ENCODE data around the gene PMM2.
"Not testable (repeated sequence)": the region's sequence is repeated elsewhere in the genome, so short reads cannot be mapped to it uniquely, and the experiment has no call there.

Gene PMM2

DNA sequence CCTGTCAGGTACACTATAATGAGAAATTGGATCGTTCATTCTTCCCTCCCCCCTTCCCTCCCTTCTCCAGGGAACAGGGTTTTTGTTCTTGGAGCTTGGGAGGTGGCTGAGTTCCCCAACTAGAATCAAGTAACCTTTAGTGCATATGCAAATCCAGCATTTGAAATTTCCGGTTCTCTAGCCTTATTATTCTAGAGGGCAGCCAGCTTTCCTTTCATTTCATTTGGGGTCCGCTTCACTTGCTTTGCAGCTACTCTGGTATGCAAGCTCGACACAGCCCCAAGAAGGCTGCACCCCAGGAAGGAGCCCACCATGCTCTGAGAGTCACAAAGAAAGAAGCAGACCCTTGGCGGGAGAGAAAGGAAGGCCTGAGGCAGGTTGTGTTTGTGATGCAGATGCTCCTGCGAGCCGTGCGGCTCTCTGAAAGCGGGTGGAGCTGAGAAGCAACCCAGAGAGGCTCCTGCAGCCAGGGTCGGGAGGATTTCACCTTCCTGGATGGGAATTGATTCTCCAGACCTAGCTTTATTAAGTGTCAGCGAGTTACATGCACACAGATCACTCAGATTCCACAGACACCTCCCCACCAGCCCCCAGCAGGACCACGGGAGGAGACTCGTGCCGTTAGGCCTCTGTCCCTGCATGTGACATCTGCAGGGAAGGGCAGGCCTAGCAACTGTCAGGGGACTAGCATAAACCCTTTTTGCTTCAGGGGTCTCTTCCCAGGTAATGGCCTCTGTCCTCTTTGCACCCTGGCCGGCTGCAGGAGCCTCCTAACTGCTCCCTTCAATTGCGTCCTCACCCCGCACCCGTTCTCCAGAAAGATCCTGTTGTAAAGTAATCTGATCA, 34.5 kb downstream of the PMM2 start:
- TF ChIP-seq, protein P1, sequence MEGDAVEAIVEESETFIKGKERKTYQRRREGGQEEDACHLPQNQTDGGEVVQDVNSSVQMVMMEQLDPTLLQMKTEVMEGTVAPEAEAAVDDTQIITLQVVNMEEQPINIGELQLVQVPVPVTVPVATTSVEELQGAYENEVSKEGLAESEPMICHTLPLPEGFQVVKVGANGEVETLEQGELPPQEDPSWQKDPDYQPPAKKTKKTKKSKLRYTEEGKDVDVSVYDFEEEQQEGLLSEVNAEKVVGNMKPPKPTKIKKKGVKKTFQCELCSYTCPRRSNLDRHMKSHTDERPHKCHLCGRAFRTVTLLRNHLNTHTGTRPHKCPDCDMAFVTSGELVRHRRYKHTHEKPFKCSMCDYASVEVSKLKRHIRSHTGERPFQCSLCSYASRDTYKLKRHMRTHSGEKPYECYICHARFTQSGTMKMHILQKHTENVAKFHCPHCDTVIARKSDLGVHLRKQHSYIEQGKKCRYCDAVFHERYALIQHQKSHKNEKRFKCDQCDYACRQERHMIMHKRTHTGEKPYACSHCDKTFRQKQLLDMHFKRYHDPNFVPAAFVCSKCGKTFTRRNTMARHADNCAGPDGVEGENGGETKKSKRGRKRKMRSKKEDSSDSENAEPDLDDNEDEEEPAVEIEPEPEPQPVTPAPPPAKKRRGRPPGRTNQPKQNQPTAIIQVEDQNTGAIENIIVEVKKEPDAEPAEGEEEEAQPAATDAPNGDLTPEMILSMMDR (conservative IDR thresholded peaks at IDR 0.05; ENCODE audit: low read length) = no peak
- no peak for DNase-seq (ENCODE audit: low read depth)
- no peak overlapping the region for H3K4me3 ChIP-seq (ENCODE audit: low read length)

DNA sequence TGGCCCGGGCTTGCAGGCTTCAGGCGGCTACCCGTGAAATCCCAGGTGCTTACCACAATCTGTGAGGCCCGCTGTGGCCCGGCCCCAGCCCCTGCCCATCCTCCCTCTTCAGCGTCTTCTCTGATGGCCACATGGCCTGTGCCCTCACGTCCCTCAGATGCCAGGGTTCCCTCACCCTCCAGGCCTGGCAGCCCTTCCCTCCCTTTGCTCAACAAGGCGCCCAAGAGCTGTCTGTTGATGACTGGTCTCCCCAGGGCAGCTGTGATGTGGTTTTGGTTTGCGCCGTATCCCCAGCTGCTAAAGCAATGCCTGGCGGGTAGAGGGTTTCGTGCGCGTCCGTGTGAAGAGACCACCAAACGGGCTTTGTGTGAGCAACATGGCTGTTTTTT, 35.1 kb downstream of the PMM2 start:
- no peak overlapping the region for H3K4me3 ChIP-seq (ENCODE audit: low read length)
- TF ChIP-seq, protein P1 (conservative IDR thresholded peaks at IDR 0.05; ENCODE audit: low read length) = no peak
- DNase-seq (ENCODE audit: low read depth) = no peak

DNA sequence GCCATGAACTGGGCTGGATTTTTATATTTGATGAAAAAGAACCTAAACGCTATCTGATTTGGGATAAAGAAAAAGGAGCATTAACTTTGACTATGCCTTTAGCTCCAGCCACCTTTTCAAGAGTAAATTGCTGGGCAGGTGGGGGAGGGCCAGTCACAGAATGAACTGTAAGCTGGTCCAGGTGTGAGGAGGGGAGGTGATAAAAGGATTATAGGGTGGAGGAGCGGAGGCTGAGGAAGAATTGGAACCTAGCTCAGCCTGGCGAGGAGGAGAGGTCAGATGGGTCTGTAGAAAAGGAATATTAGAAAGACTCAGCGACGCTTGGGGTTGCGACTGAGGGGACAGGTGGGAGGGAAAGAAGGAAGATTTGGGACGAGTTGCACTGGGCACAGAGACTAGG, 39.2 kb downstream of the PMM2 start:
- H3K4me3 ChIP-seq (ENCODE audit: low read length); DNase-seq (ENCODE audit: low read depth): not testable (repeated sequence)

DNA sequence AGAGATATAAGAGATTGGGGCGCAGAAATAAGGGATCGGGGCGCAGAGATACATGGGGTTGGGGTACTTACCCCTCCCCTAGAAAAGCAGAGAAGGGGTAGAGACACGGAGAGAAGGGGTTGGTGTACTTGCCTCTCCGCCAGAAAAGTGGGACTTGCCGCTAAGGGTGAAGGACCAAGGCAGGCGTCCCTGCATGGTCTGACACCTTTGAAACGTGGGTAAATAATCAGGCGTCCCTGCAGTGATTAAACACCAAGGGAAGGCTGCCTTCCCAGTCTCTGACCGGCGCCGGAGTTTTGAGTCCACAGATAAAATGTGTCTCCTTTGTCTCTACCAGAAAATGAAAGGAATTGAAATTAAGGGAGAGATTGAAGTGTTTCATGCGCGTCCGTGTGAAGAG, 40.0 kb downstream of the PMM2 start:
- not testable (repeated sequence) for H3K4me3 ChIP-seq (ENCODE audit: low read length); DNase-seq (ENCODE audit: low read depth)

DNA sequence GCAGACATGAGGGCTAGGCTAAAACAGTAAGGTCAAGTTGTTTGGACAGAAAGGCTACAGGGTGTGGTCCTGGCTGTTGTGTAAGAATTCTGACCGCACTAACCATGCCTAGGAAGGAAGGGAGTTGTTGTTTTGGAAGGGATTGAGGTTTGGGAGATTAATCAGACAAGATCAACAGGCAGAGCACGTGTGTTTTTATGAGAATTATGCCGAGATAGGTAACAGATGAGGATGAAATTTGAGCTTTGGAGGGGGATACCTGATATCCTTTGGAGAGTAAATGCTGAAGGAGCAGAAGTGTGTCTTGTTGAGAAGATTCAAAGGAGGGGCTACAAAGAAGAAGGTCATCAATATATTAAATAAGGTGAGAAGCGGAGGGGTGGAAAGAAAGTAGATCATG, 44.4 kb downstream of the PMM2 start:
- peak; percentile 41 for DNase-seq (ENCODE audit: low read depth)

DNA sequence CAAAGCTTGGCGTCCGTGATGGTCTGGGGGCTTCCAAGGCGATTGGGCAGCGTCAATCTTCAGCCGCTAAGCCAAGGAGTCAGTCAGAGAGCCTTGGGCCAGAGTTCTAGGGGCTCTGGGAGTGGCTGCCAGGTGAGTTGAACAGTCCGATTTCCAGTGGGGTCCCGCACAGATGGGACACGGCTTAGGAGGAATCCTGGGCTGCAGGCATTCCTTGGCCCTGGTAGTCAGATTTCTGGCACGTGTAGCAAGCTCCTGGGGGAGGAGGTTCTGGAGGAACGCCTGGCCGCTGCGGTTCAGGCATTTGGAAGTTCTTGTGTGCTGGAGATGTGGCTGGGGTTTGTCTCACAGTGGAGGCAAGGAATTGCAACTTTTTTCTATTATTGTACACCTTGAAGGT, 45.7 kb downstream of the PMM2 start:
- H3K4me3 ChIP-seq (ENCODE audit: low read length) = not testable (repeated sequence)
- peak; percentile 57 for DNase-seq (ENCODE audit: low read depth)

More for the DNA sequence above, 44.4 kb downstream of the PMM2 start:
- not testable (repeated sequence) for H3K4me3 ChIP-seq (ENCODE audit: low read length)

DNA sequence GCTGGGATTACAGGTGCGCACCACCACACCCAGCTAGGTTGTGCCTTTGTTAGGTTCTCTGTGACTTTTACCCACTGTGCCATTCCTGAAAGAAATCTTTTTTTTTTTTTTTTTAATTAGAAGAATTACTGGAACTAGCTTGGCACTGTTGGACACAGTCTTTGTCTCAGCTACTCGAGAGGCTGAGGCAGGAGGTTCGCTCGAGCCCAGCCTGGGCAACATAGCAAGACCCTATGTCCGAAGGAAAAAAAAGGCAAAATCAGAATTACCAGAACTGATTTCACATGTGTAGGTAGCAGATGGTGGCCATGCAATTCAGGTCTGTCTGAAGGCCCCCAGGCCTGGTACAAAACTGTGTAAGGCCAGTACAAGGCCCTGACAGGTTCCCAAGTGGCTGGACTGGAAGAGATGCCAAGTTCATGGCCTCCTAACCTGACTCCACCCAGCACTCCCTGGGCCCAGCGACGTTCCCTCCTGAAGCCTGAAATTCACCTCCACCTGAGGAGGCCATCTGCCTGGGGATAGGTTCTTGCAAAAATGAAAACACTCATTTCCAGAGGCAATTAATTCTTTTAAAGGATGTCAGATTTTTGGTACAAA, 48.2 kb downstream of the PMM2 start:
- TF ChIP-seq, protein P1 (conservative IDR thresholded peaks at IDR 0.05; ENCODE audit: low read length) = no peak
- DNase-seq (ENCODE audit: low read depth) = no peak

DNA sequence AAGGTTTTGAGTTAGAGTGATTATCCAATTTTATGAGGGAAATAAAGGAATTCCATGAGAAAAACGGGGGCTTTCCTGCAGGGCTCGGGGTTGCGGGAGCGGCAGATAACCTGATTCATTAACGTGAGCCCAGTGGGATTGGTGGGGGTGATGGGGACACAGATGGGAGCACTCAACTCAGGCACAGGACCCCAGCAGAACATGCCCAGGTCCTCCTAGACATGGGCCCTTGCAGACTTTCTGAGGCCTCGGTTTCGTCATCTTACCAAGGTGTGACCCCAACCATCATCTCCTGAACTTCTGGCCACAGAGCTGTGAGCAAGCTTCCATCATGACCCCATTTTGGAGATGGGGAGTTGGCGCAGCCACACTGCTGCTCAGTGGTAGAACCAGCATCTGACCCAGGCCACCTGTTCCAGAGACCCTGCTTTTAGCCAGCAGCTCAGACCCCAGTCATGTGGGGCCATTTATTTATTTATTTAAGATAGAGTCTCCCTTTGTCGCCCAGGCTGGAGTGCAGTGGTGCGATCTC, 48.8 kb downstream of the PMM2 start:
- no peak for DNase-seq (ENCODE audit: low read depth)
- no peak overlapping the region for H3K4me3 ChIP-seq (ENCODE audit: low read length)
- TF ChIP-seq, protein P1 (conservative IDR thresholded peaks at IDR 0.05; ENCODE audit: low read length) = no peak

More for the DNA sequence above, 48.2 kb downstream of the PMM2 start:
- H3K4me3 ChIP-seq (ENCODE audit: low read length) = no peak overlapping the region

DNA sequence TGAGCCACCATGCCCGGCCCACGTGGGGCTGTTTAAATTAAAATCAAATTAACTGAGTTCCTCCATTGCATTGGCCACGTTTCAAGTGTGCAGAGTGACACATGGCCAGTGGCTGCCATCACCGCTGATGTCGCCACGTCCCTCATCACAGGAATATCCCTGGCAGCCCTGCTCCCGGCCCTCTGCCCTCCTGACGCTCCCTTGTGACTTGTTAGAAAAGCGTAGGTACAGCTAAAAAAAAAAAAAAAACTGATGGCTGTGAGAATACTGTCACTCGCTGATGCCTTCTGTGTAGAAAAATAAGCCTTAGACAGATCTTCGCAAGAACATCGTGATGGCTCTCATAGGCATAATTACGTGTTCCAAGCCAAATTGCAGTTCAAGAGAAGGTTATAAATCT, 49.5 kb downstream of the PMM2 start:
- TF ChIP-seq, protein P1 (conservative IDR thresholded peaks at IDR 0.05; ENCODE audit: low read length) = no peak
- no peak overlapping the region for H3K4me3 ChIP-seq (ENCODE audit: low read length)
- no peak for DNase-seq (ENCODE audit: low read depth)

Data from AG10803 (cell line).